ENCODE data around the gene NR6A1. TPM values are rescaled to one million over a fixed set of nuclear protein-coding genes. Genes with fewer than 3 reads are reported as not detected.
A peak's percentile ranks its signal among the peaks of the same experiment; 100 is the strongest.

Gene NR6A1
- polyA plus RNA-seq, 2 of the 4 experiments (the other 2 are of a cell fraction) = 1.7 to 3.3 TPM

GRCh38 chr9:124654431-124654830 is 116.7 kb downstream of the NR6A1 start:
- POLR2A ChIA-PET = interaction anchor here (0.6 kb wide), 1 partner anchor 30 kb away, joined by 6 read pairs; no protein-coding TSS in a partner anchor
- CTCF ChIA-PET = interaction anchor here (0.5 to 10.8 kb wide), 11 partner anchors 10 to 198 kb away, joined by 3 to 73 read pairs (median 5); no protein-coding TSS in a partner anchor
- no peak for DNase-seq (ENCODE audit: low read depth in 1 of 2, low spot score in 1 of 2)
- FAIRE-seq = no peak
- Histone ChIP-seq H3K27ac (no peak overlapping the region), H3K4me2 (no peak overlapping the region), H3K9me3 (no peaks in the 10 kb centered on the region), H3K4me1 (peaks cover 25% of the 10 kb centered on the region), H3K4me3 (no peak overlapping the region)
- TF ChIP-seq, protein P1, sequence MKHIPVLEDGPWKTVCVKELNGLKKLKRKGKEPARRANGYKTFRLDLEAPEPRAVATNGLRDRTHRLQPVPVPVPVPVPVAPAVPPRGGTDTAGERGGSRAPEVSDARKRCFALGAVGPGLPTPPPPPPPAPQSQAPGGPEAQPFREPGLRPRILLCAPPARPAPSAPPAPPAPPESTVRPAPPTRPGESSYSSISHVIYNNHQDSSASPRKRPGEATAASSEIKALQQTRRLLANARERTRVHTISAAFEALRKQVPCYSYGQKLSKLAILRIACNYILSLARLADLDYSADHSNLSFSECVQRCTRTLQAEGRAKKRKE (CRISPR knock-in tag; IDR thresholded peaks at IDR 0.05; ENCODE audit: low read depth) = no peak
- TF ChIP-seq CTCF (IDR thresholded peaks at IDR 0.05) = no peak
- WGBS (ENCODE audit: missing lambda C conversion rate) = 82% methylated on average over 1 of the region's 1 CpG
- ATAC-seq = no peak

DNA sequence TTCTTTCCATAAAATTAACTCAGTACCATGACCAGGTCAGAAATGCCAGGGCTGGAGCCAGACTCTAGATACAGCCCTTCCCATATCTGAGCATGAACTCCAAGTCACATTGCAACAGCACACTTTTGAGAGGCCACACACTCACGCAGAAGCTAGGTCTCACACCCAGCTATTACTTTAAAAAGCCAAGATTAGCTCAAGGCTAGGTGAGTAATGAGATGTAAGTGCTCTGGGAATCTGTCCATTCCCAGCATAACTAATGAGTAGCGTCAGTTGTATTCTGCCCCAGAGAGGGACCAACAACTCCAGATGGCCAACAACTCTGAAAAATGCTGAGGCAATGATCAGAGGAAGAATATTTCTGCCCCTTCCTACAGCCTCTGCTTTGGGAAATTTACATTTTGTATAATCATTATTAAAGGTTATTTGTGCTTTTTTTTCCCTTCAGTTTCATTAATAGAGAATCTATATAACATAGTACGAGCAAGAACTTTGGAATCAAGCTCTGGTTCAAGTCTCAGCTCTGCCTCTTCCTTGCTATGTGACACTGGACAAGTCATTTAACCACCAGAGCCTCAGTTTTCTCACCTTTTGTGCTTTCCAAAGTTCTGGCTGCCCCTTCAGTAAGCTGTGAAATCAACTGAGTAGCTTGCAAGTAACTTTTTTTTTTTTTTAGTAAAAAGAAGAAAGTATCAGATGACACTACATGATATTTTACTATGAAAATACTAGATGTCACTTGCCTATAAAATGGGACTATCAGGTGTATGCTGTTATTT is 118.3 kb downstream of the NR6A1 start:
- peak; percentile 48 to 75 for DNase-seq (ENCODE audit: low read depth in 1 of 2, low spot score in 1 of 2)

GRCh38 chr9:124652203-124652602 is 118.9 kb downstream of the NR6A1 start:
- ChIA-PET CTCF (interaction anchor here (0.7 to 10.8 kb wide), 7 partner anchors 8 to 100 kb away, joined by 3 to 73 read pairs (median 5); no protein-coding TSS in a partner anchor), POLR2A (no interaction called here)
- FAIRE-seq = no peak
- Histone ChIP-seq H3K4me3 (no peak overlapping the region), H3K4me1 (peaks cover 18% of the 10 kb centered on the region), H3K27ac (peak overlapping the region in 1 of 2 experiments; percentile 74; a peak in 3 of 6 replicates), H3K9me3 (no peaks in the 10 kb centered on the region), H3K4me2 (peak overlapping the region; percentile 52)
- TF ChIP-seq RAD21 (conservative IDR thresholded peaks at IDR 0.05 in 1 of 2, IDR thresholded peaks at IDR 0.05 in 1 of 2) (no peak), FOXS1 (CRISPR knock-in tag; IDR thresholded peaks at IDR 0.05) (no peak), MAFK (IDR thresholded peaks at IDR 0.05; ENCODE audit: partially characterized antibody) (no peak), RNF2 (IDR thresholded peaks at IDR 0.05; ENCODE audit: borderline replicate concordance, low read depth) (no peak), GATA3 (IDR thresholded peaks at IDR 0.05; ENCODE audit: borderline replicate concordance) (no peak), FOSL2 (IDR thresholded peaks at IDR 0.05) (no peak), FOSL2 (CRISPR knock-in tag; IDR thresholded peaks at IDR 0.05) (no peak), POLR2AphosphoS2 (conservative IDR thresholded peaks at IDR 0.05; ENCODE audit: low read length) (no peak), JUNB (IDR thresholded peaks at IDR 0.05) (no peak)
- TF ChIP-seq, protein P2, sequence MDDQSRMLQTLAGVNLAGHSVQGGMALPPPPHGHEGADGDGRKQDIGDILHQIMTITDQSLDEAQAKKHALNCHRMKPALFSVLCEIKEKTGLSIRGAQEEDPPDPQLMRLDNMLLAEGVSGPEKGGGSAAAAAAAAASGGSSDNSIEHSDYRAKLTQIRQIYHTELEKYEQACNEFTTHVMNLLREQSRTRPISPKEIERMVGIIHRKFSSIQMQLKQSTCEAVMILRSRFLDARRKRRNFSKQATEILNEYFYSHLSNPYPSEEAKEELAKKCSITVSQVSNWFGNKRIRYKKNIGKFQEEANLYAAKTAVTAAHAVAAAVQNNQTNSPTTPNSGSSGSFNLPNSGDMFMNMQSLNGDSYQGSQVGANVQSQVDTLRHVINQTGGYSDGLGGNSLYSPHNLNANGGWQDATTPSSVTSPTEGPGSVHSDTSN (IDR thresholded peaks at IDR 0.05) = no peak
- TF ChIP-seq, protein P3, sequence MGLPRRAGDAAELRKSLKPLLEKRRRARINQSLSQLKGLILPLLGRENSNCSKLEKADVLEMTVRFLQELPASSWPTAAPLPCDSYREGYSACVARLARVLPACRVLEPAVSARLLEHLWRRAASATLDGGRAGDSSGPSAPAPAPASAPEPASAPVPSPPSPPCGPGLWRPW (IDR thresholded peaks at IDR 0.05) = no peak
- ATAC-seq = no peak
- DNase-seq (ENCODE audit: low read depth in 1 of 2, low spot score in 1 of 2) = no peak
- 43% methylated on average over 1 of the region's 1 CpG for WGBS (ENCODE audit: missing lambda C conversion rate)

More for the DNA sequence above, 118.3 kb downstream of the NR6A1 start:
- H3K4me2 ChIP-seq = peak overlapping the region; percentile 52
- peaks cover 23% of the 10 kb centered on the region for H3K4me1 ChIP-seq
- POLR2A ChIA-PET = no interaction called here
- H3K27ac ChIP-seq = peak overlapping the region; percentile 20 to 74; a peak in 4 of 6 replicates
- no peak for FAIRE-seq
- CTCF ChIA-PET = interaction anchor here (0.7 to 10.8 kb wide), 11 partner anchors 8 to 188 kb away, joined by 3 to 73 read pairs (median 4); no protein-coding TSS in a partner anchor
- WGBS (ENCODE audit: missing lambda C conversion rate) = 53% methylated on average over 3 of the region's 3 CpGs
- H3K9me3 ChIP-seq = no peaks in the 10 kb centered on the region
- TF ChIP-seq MAFK (IDR thresholded peaks at IDR 0.05; ENCODE audit: partially characterized antibody) (peak; percentile 6), EP300 (IDR thresholded peaks at IDR 0.05) (peak in 1 of 2 experiments; percentile 29; a peak in 1 of 5 replicates), CEBPB (IDR thresholded peaks at IDR 0.05) (peak in 1 of 2 experiments; percentile 34; a peak in 2 of 4 replicates), SREBF2 (IDR thresholded peaks at IDR 0.05) (no peak), RCOR1 (IDR thresholded peaks at IDR 0.05; ENCODE audit: low read depth, low read length) (no peak), ZSCAN20 (CRISPR knock-in tag; IDR thresholded peaks at IDR 0.05) (no peak), FOSL2 (IDR thresholded peaks at IDR 0.05) (no peak), FOSL2 (CRISPR knock-in tag; IDR thresholded peaks at IDR 0.05) (peak; percentile 60), HOXA7 (CRISPR knock-in tag; IDR thresholded peaks at IDR 0.05) (no peak)
- H3K4me3 ChIP-seq = no peak overlapping the region
- peak; percentile 90 to 91 for ATAC-seq

Data from A549 (cell line).